K562 (cell line): Measurements from ENCODE around the gene PIK3R2. TPM values are rescaled to one million over a fixed set of nuclear protein-coding genes. Genes with fewer than 3 reads are reported as not detected.

ENCODE experiments used
- ATAC-seq: fragments of 200-7000 bp; cut with Tn5 transposase; 3 replicates; pipeline ENCODE4 v1.9.1; 2020; ENCODE audit warnings: moderate library complexity
- BruUV-seq: library from RNA; stranded (reverse); fragments of 400-500 nt; replicated peaks from 2 replicates; lab custom pipeline; 2021; lab: Mats Ljungman, UMichigan
- CTCF ChIA-PET: fragments of 300-600 bp; formaldehyde crosslinking; extraction: SDS; loops from one replicate; lab custom pipeline; 2021; ENCODE audit warnings: low intra/inter-chr PET ratio; lab: Yijun Ruan, JAX
- POLR2A ChIA-PET: fragments of 300-600, 350-650 bp; sonication (Branson Sonifier 250); formaldehyde crosslinking; extraction: SDS; loops from one replicate; lab custom pipeline; 2021; ENCODE audit warnings: antibody characterized with exemption, inconsistent platforms; lab: Yijun Ruan, JAX
- DNase-seq, 4 experiments: peaks; one replicate each; pipeline versions ENCODE4 v3.0.0 to v3.0.0-alpha.2; 2011 to 2018; ENCODE audit warnings: low spot score in 3 of 4, mixed read lengths in 3 of 4; ENCODE audit errors: extremely low read depth in 1 of 4
- FAIRE-seq: peaks from 2 replicates; lab custom pipeline; 2011; peaks lifted over from hg19 to GRCh38; lab: Jason Lieb, UNC
- H2AFZ ChIP-seq: 2 replicates; pipeline ENCODE4 v1.6.0; 2011; ENCODE audit warnings: low read depth, low read length, control low read depth, inconsistent platforms
- H3K27ac ChIP-seq: fragments of 200-600 bp; 3 replicates; pipeline ENCODE4 v1.8.0; 2011; ENCODE audit warnings: low read depth, mild to moderate bottlenecking, control low read depth, inconsistent platforms, low read length, moderate library complexity, mixed read lengths; ENCODE audit errors: extremely low read depth
- H3K27me3 ChIP-seq, 2 experiments: fragments of 300-600 bp in 1 of 2; 2 replicates in 1 of 2; 3 replicates in 1 of 2; pipeline versions ENCODE4 v1.6.0 to v1.8.0; 2011; ENCODE audit warnings: inconsistent platforms in 2 of 2, low read length in 2 of 2, mild to moderate bottlenecking in 1 of 2, mixed read lengths in 1 of 2, moderate library complexity in 1 of 2; ENCODE audit not compliant: control insufficient read depth in 2 of 2, insufficient read depth in 2 of 2
- H3K36me3 ChIP-seq: fragments of 300-600 bp; 3 replicates; pipeline ENCODE4 v1.8.0; 2011; ENCODE audit warnings: mild to moderate bottlenecking, low read length, inconsistent platforms; ENCODE audit not compliant: control insufficient read depth, insufficient read depth
- H3K4me1 ChIP-seq, 2 experiments: fragments of 200-600 bp in 1 of 2; replicated peaks in 1 of 2; 2 replicates in 1 of 2; 3 replicates in 1 of 2; pipeline versions ENCODE4 v1.5.1 to v1.8.0; 2011; ENCODE audit warnings: inconsistent platforms in 2 of 2, low read length in 2 of 2, mild to moderate bottlenecking in 1 of 2, mixed read lengths in 1 of 2, moderate library complexity in 1 of 2; ENCODE audit not compliant: control insufficient read depth in 2 of 2, insufficient read depth in 2 of 2
- H3K4me2 ChIP-seq: 2 replicates; pipeline ENCODE4 v1.6.1; 2011; ENCODE audit warnings: low read length, control low read depth, inconsistent platforms, mixed read lengths; ENCODE audit not compliant: insufficient read depth
- H3K4me3 ChIP-seq: fragments of 200-600 bp; sonication (generic), shearing (Covaris generic); 2 replicates; pipeline ENCODE4 v1.5.1; 2016; ENCODE audit warnings: control low read depth, inconsistent platforms
- H3K79me2 ChIP-seq: fragments of 200-600 bp; 3 replicates; pipeline ENCODE4 v1.8.0; 2011; ENCODE audit warnings: low read length, inconsistent platforms; ENCODE audit not compliant: control insufficient read depth, insufficient read depth
- H3K9ac ChIP-seq, 2 experiments: 2 replicates each; pipeline versions ENCODE4 v1.6.0 to v1.6.1; 2011; ENCODE audit warnings: low read depth in 2 of 2, low read length in 2 of 2, control low read depth in 1 of 2, inconsistent platforms in 1 of 2, mild to moderate bottlenecking in 1 of 2, mixed read lengths in 1 of 2; ENCODE audit not compliant: insufficient read depth in 1 of 2
- H3K9me1 ChIP-seq: one replicate; pipeline ENCODE4 v1.6.0; 2011; ENCODE audit warnings: inconsistent platforms, mild to moderate bottlenecking, low read length, moderate library complexity; ENCODE audit not compliant: control insufficient read depth, insufficient read depth
- H3K9me3 ChIP-seq: replicated peaks from 2 replicates; pipeline ENCODE4 v1.5.1; 2011; ENCODE audit warnings: low read depth, low read length, inconsistent platforms; ENCODE audit not compliant: control insufficient read depth, insufficient read depth
- H4K20me1 ChIP-seq: replicated peaks from 2 replicates; pipeline ENCODE4 v1.6.1; 2011; ENCODE audit warnings: low read length, inconsistent platforms, mixed read lengths; ENCODE audit not compliant: control insufficient read depth, insufficient read depth
- EP400 ChIP-seq: fragments of 450-650 bp; IDR thresholded peaks from 2 replicates; pipeline ENCODE4 v1.6.1; 2017; ENCODE audit warnings: antibody characterized with exemption, mild to moderate bottlenecking, moderate library complexity
- FOXP1 ChIP-seq: sonication (generic); formaldehyde crosslinking; IDR thresholded peaks from 2 replicates; pipeline ENCODE4 v1.8.0; 2022; ENCODE audit warnings: mild to moderate bottlenecking, missing genetic modification reagents
- GATA2 ChIP-seq: sonication (generic); formaldehyde crosslinking; IDR thresholded peaks from 2 replicates; pipeline ENCODE4 v1.4.0; 2020; ENCODE audit warnings: mild to moderate bottlenecking, missing genetic modification reagents
- JUN ChIP-seq, 2 experiments: sonication (generic) in 1 of 2; formaldehyde crosslinking in 1 of 2; IDR thresholded peaks; 2 replicates each; pipeline versions ENCODE4 v1.6.1 to v1.8.0; 2012 to 2022; ENCODE audit warnings: borderline replicate concordance in 2 of 2, mild to moderate bottlenecking in 2 of 2, improper control_type of control experiment in 1 of 2, low read depth in 1 of 2, low read length in 1 of 2, missing genetic modification reagents in 1 of 2
- LEF1 ChIP-seq: fragments of 450-650 bp; IDR thresholded peaks from 2 replicates; pipeline ENCODE4 v1.6.1; 2016; ENCODE audit warnings: mild to moderate bottlenecking
- MAZ ChIP-seq, 2 experiments: fragments of 450-650 bp in 1 of 2; sonication (generic) in 1 of 2; formaldehyde crosslinking; IDR thresholded peaks in 1 of 2; conservative IDR thresholded peaks in 1 of 2; 2 replicates each; pipeline versions ENCODE4 v1.4.0 to v1.5.0; 2020; ENCODE audit warnings: mild to moderate bottlenecking in 1 of 2, missing genetic modification reagents in 1 of 2
- MCM5 ChIP-seq: fragments of 450-650 bp; IDR thresholded peaks from 2 replicates; pipeline ENCODE4 v1.6.1; 2016; ENCODE audit warnings: low read depth
- PCBP1 ChIP-seq: fragments of 200-400 bp; formaldehyde crosslinking; IDR thresholded peaks from 2 replicates; pipeline ENCODE4 v1.6.1; 2018; ENCODE audit warnings: mild to moderate bottlenecking, low read depth, low read length; ENCODE audit not compliant: poor library complexity, severe bottlenecking
- POLR2H ChIP-seq: IDR thresholded peaks from 2 replicates; pipeline ENCODE4 v1.6.1; 2016; ENCODE audit warnings: missing genetic modification characterization, low read depth, mild to moderate bottlenecking, control low read depth, missing compliant biosample characterization, moderate library complexity
- SNRNP70 ChIP-seq: fragments of 200-400 bp; formaldehyde crosslinking; optimal IDR thresholded peaks from 2 replicates; pipeline ENCODE3; 2017; ENCODE audit warnings: low read depth, low read length
- ZNF140 ChIP-seq: fragments of 250-450 bp; sonication (Bioruptor Pico); IDR thresholded peaks from 2 replicates; pipeline ENCODE4 v1.8.0; 2021; ENCODE audit warnings: moderate library complexity, mild to moderate bottlenecking, inconsistent platforms
- ZNF347 ChIP-seq: fragments of 450-650 bp; formaldehyde crosslinking; IDR thresholded peaks from 2 replicates; pipeline ENCODE4 v1.4.0; 2020; ENCODE audit warnings: low read depth, mild to moderate bottlenecking, moderate library complexity
- ZNF561 ChIP-seq: fragments of 450-650 bp; formaldehyde crosslinking; conservative IDR thresholded peaks from 2 replicates; pipeline ENCODE4 v1.4.0; 2020; ENCODE audit warnings: mild to moderate bottlenecking, moderate library complexity
- WGBS: fragments of 100-300 bp; shearing (Covaris generic); methylation state at CpG from one replicate; pipeline ENCODE4 v1.1.6; 2016; ENCODE audit warnings: low coverage, mixed read lengths; ENCODE audit not compliant: insufficient coverage; ENCODE audit errors: missing lambda C conversion rate; 5-methylcytosine and 5-hydroxymethylcytosine counted together
- in situ Hi-C: fragments of 300-500 bp; cut with MboI; formaldehyde crosslinking; loops from 4 replicates; pipeline ENCODE4 v1.15.0; 2018; ENCODE audit warnings: inconsistent platforms, mixed read lengths
- intact Hi-C: fragments of 100-400 bp; cut with micrococcal nuclease; formaldehyde crosslinking; loops from 2 replicates; pipeline ENCODE4 v1.14.2; 2022
- polyA plus RNA-seq, 8 experiments: library from polyadenylated mRNA; depleted of rRNA in 4 of 8; stranded (reverse) in 5 of 8; unstranded in 3 of 8; fragments of >200 nt; fragmentation: Nextera tagmentation in 2 of 8; fragmentation: Illumina TruSeq in 1 of 8; extraction: Ambion mirVana in 2 of 8; extraction: Trizol in 1 of 8; gene quantifications; 2 replicates each; pipeline versions ENCODE4 v1.2.1 to v1.2.3, GENCODE V29; 2011 to 2014; ENCODE audit warnings: inconsistent platforms in 1 of 8, missing spikeins in 1 of 8
- total RNA-seq, 7 experiments: library from RNA; depleted of rRNA in 6 of 7; stranded (reverse); fragments of >200 nt in 6 of 7; fragmentation: Illumina TruSeq in 2 of 7; extraction: Trizol in 2 of 7; gene quantifications; 2 replicates each; pipeline versions ENCODE4 v1.2.1 to v1.2.3, GENCODE V29; 2011 to 2021; ENCODE audit warnings: low replicate concordance in 1 of 7
- TF ChIP-seq, protein P1 (sequence below): IDR thresholded peaks from 2 replicates; pipeline ENCODE4 v1.6.1; 2011; ENCODE audit warnings: borderline replicate concordance, low read depth, mild to moderate bottlenecking, moderate library complexity, low read length; ENCODE audit not compliant: insufficient read depth, poor library complexity, severe bottlenecking
- TF ChIP-seq, protein P2 (sequence below), 3 experiments: IDR thresholded peaks in 2 of 3; conservative IDR thresholded peaks in 1 of 3; 2 replicates each; pipeline ENCODE4 v1.5.1; 2011 to 2012; ENCODE audit warnings: low read length in 3 of 3, mild to moderate bottlenecking in 3 of 3, control low read depth in 2 of 3, improper control_type of control experiment in 1 of 3, inconsistent platforms in 1 of 3, low read depth in 1 of 3, mixed read lengths in 1 of 3, moderate library complexity in 1 of 3; ENCODE audit not compliant: insufficient read depth in 2 of 3
- TF ChIP-seq, protein P3 (sequence below): fragments of 450-650 bp; IDR thresholded peaks from 2 replicates; pipeline ENCODE4 v1.6.1; 2016; ENCODE audit warnings: mild to moderate bottlenecking

The PIK3R2 gene
- total and polyA plus RNA-seq, 9 of the 15 experiments (the other 6 are each of a cell fraction or from before 2014, with no cell fraction given): 0.39 to 37.9 (median 5.3) TPM

GRCh38 chr19:18190278-18190677, 37.3 kb downstream of the PIK3R2 start:
- H3K9ac ChIP-seq: no peak overlapping the region
- no peak overlapping the region for H3K4me3 ChIP-seq
- peak overlapping the region; percentile 8; the same call in 1 of the 2 replicates for H2AFZ ChIP-seq
- DNase-seq: no peak
- FAIRE-seq: no peak
- H3K36me3 ChIP-seq: peaks cover 5% of the 10 kb centered on the region; the same call in 2 of the 3 replicates
- peaks cover 18% of the 10 kb centered on the region for H3K79me2 ChIP-seq
- H3K9me3 ChIP-seq: no peaks in the 10 kb centered on the region
- peaks cover 17 to 45% of the 10 kb centered on the region in 2 experiments; a peak in 4 of 5 replicates for H3K4me1 ChIP-seq
- CTCF ChIA-PET: interaction anchor here (0.6 kb wide), 1 partner anchor 151 kb away, joined by 3 read pairs; no protein-coding TSS in a partner anchor
- H3K9me1 ChIP-seq: no peaks in the 10 kb centered on the region
- no peak for ATAC-seq
- peaks cover 6% of the 10 kb centered on the region; the same call in 1 of the 2 replicates for H4K20me1 ChIP-seq
- no peaks in the 10 kb centered on the region for H3K27me3 ChIP-seq
- POLR2A ChIA-PET: interaction anchor here (0.6 to 1.1 kb wide), 2 partner anchors 34 to 62 kb away, joined by 3 to 4 read pairs; no protein-coding TSS in a partner anchor
- intact Hi-C loops (no loop called here), in situ Hi-C loops (no loop called here)
- no TSS peak for BruUV-seq
- WGBS: 91% methylated on average over 4 of the region's 4 CpGs
- H3K4me2 ChIP-seq: no peak overlapping the region
- no peak overlapping the region for H3K27ac ChIP-seq
- TF ChIP-seq FOXP1 (CRISPR knock-in tag) (no peak), MAZ (CRISPR knock-in tag; conservative IDR thresholded peaks at IDR 0.05 in 1 of 2, IDR thresholded peaks at IDR 0.05 in 1 of 2) (no peak), ZNF140 (CRISPR knock-in tag) (no peak), SNRNP70 (no peak), ZNF561 (CRISPR knock-in tag) (no peak), POLR2H (tag) (no peak), LEF1 (no peak), ZNF347 (CRISPR knock-in tag) (no peak), PCBP1 (no peak), EP400 (no peak), MCM5 (no peak), GATA2 (CRISPR knock-in tag) (no peak), JUN (IDR thresholded peaks at IDR 0.05; ENCODE audit: borderline replicate concordance, low read depth, low read length) (no peak), JUN (CRISPR knock-in tag; IDR thresholded peaks at IDR 0.05; ENCODE audit: borderline replicate concordance) (no peak)
- TF ChIP-seq, protein P1, sequence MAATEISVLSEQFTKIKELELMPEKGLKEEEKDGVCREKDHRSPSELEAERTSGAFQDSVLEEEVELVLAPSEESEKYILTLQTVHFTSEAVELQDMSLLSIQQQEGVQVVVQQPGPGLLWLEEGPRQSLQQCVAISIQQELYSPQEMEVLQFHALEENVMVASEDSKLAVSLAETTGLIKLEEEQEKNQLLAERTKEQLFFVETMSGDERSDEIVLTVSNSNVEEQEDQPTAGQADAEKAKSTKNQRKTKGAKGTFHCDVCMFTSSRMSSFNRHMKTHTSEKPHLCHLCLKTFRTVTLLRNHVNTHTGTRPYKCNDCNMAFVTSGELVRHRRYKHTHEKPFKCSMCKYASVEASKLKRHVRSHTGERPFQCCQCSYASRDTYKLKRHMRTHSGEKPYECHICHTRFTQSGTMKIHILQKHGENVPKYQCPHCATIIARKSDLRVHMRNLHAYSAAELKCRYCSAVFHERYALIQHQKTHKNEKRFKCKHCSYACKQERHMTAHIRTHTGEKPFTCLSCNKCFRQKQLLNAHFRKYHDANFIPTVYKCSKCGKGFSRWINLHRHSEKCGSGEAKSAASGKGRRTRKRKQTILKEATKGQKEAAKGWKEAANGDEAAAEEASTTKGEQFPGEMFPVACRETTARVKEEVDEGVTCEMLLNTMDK: no peak
- TF ChIP-seq, protein P2, sequence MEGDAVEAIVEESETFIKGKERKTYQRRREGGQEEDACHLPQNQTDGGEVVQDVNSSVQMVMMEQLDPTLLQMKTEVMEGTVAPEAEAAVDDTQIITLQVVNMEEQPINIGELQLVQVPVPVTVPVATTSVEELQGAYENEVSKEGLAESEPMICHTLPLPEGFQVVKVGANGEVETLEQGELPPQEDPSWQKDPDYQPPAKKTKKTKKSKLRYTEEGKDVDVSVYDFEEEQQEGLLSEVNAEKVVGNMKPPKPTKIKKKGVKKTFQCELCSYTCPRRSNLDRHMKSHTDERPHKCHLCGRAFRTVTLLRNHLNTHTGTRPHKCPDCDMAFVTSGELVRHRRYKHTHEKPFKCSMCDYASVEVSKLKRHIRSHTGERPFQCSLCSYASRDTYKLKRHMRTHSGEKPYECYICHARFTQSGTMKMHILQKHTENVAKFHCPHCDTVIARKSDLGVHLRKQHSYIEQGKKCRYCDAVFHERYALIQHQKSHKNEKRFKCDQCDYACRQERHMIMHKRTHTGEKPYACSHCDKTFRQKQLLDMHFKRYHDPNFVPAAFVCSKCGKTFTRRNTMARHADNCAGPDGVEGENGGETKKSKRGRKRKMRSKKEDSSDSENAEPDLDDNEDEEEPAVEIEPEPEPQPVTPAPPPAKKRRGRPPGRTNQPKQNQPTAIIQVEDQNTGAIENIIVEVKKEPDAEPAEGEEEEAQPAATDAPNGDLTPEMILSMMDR (IDR thresholded peaks at IDR 0.05 in 2 of 3, conservative IDR thresholded peaks at IDR 0.05 in 1 of 3; ENCODE audit: insufficient read depth in 2 of 3, low read depth in 1 of 3, low read length in 3 of 3): no peak
- TF ChIP-seq, protein P3, sequence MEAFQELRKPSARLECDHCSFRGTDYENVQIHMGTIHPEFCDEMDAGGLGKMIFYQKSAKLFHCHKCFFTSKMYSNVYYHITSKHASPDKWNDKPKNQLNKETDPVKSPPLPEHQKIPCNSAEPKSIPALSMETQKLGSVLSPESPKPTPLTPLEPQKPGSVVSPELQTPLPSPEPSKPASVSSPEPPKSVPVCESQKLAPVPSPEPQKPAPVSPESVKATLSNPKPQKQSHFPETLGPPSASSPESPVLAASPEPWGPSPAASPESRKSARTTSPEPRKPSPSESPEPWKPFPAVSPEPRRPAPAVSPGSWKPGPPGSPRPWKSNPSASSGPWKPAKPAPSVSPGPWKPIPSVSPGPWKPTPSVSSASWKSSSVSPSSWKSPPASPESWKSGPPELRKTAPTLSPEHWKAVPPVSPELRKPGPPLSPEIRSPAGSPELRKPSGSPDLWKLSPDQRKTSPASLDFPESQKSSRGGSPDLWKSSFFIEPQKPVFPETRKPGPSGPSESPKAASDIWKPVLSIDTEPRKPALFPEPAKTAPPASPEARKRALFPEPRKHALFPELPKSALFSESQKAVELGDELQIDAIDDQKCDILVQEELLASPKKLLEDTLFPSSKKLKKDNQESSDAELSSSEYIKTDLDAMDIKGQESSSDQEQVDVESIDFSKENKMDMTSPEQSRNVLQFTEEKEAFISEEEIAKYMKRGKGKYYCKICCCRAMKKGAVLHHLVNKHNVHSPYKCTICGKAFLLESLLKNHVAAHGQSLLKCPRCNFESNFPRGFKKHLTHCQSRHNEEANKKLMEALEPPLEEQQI: no peak
